OCI-LY1 (cell line): ENCODE data around the gene GHRL.
"Not testable (repeated sequence)": the region's sequence is repeated elsewhere in the genome, so short reads cannot be mapped to it uniquely, and the experiment has no call there.

ENCODE experiments used
- H2AFZ ChIP-seq: fragments of 200-600 bp; sonication (generic), shearing (Covaris generic); 2 replicates; pipeline ENCODE4 v1.6.0; 2014; ENCODE audit warnings: antibody characterized with exemption, mild to moderate bottlenecking, low read length
- H3F3A ChIP-seq: fragments of 200-600 bp; sonication (generic), shearing (Covaris generic); 2 replicates; pipeline ENCODE4 v1.6.0; 2014; ENCODE audit warnings: mild to moderate bottlenecking, antibody characterized with exemption, low read length, moderate library complexity; ENCODE audit not compliant: insufficient read depth
- H3K27ac ChIP-seq: fragments of 200-600 bp; sonication (generic); 2 replicates; pipeline ENCODE4 v1.5.1; 2014; ENCODE audit warnings: low read length, mixed run types, mild to moderate bottlenecking, low read depth; ENCODE audit not compliant: poor library complexity, severe bottlenecking
- H3K27me3 ChIP-seq: fragments of 200-600 bp; sonication (generic); 2 replicates; pipeline ENCODE4 v1.6.0; 2014; ENCODE audit warnings: antibody characterized with exemption, mild to moderate bottlenecking, low read length, moderate library complexity; ENCODE audit not compliant: insufficient read depth
- H3K36me3 ChIP-seq: fragments of 200-600 bp; sonication (generic); 2 replicates; pipeline ENCODE4 v1.6.1; 2014; ENCODE audit warnings: mild to moderate bottlenecking, antibody characterized with exemption, low read length, moderate library complexity, mixed read lengths; ENCODE audit not compliant: insufficient read depth
- H3K4me1 ChIP-seq: fragments of 200-600 bp; sonication (generic); 2 replicates; pipeline ENCODE4 v1.5.1; 2014; ENCODE audit warnings: mild to moderate bottlenecking, low read length, moderate library complexity; ENCODE audit not compliant: insufficient read depth, severe bottlenecking
- H3K4me2 ChIP-seq: fragments of 200-600 bp; sonication (generic), shearing (Covaris generic); 2 replicates; pipeline ENCODE4 v1.6.1; 2014; ENCODE audit warnings: low read length
- H3K4me3 ChIP-seq: fragments of 200-600 bp; sonication (generic); 2 replicates; pipeline ENCODE4 v1.5.1; 2014; ENCODE audit warnings: low read length, low read depth, mild to moderate bottlenecking, mixed read lengths; ENCODE audit not compliant: poor library complexity, severe bottlenecking
- H3K79me2 ChIP-seq: fragments of 200-600 bp; shearing (Covaris generic); 2 replicates; pipeline ENCODE4 v1.6.1; 2016; ENCODE audit warnings: mixed run types, low read length, mixed read lengths; ENCODE audit not compliant: insufficient read depth
- H3K9ac ChIP-seq: fragments of 200-600 bp; sonication (generic), shearing (Covaris generic); 2 replicates; pipeline ENCODE4 v1.6.1; 2014; ENCODE audit warnings: mild to moderate bottlenecking, low read length, mixed read lengths
- H3K9me2 ChIP-seq: fragments of 200-600 bp; sonication (generic), shearing (Covaris generic); 2 replicates; pipeline ENCODE4 v1.6.1; 2014; ENCODE audit warnings: low read depth, mild to moderate bottlenecking, low read length, mixed read lengths
- H3K9me3 ChIP-seq: fragments of 200-600 bp; shearing (Covaris generic); 2 replicates; pipeline ENCODE4 v1.6.1; 2014; ENCODE audit warnings: low read length, mixed read lengths
- H4K20me1 ChIP-seq: fragments of 200-600 bp; sonication (generic), shearing (Covaris generic); 2 replicates; pipeline ENCODE4 v1.6.0; 2016; ENCODE audit warnings: mild to moderate bottlenecking, low read length; ENCODE audit not compliant: insufficient read depth
- CTCF ChIP-seq: fragments of 200-600 bp; sonication (generic), shearing (Covaris generic); IDR thresholded peaks from 2 replicates; pipeline ENCODE4 v1.5.1; 2017; ENCODE audit warnings: mild to moderate bottlenecking, antibody characterized with exemption, low read length, moderate library complexity, mixed read lengths
- EZH2 ChIP-seq: fragments of 200-600 bp; sonication (generic), shearing (Covaris generic); IDR thresholded peaks from 2 replicates; pipeline ENCODE4 v1.8.0; 2017; ENCODE audit warnings: borderline replicate concordance, mixed run types, mild to moderate bottlenecking, antibody characterized with exemption, low read length, moderate library complexity, mixed read lengths

Gene GHRL

GRCh38 chr3:10268116-10268515, 24.6 kb downstream of the GHRL start:
- H3K9me3 ChIP-seq, result no peaks in the 10 kb centered on the region
- H3K9me2 ChIP-seq, result no peaks in the 10 kb centered on the region
- peaks cover 81% of the 10 kb centered on the region for H3K79me2 ChIP-seq
- no peaks in the 10 kb centered on the region for H3K27me3 ChIP-seq
- TF ChIP-seq CTCF (no peak), EZH2 (no peak)
- H3K36me3 ChIP-seq, result peaks cover 94% of the 10 kb centered on the region
- no peak overlapping the region for H3K27ac ChIP-seq
- no peak overlapping the region for H2AFZ ChIP-seq
- peaks cover 13% of the 10 kb centered on the region for H3K4me1 ChIP-seq
- no peak overlapping the region for H3K4me3 ChIP-seq
- H3F3A ChIP-seq, result no peaks in the 10 kb centered on the region
- H4K20me1 ChIP-seq, result no peaks in the 10 kb centered on the region
- H3K4me2 ChIP-seq, result no peak overlapping the region
- H3K9ac ChIP-seq, result no peak overlapping the region

GRCh38 chr3:10266936-10267335, 25.8 kb downstream of the GHRL start:
- not testable (repeated sequence) for H3K4me2 ChIP-seq, H3K27ac ChIP-seq, H3K9me2 ChIP-seq, H2AFZ ChIP-seq, H3K27me3 ChIP-seq, H4K20me1 ChIP-seq, H3K4me3 ChIP-seq, H3K9me3 ChIP-seq, H3F3A ChIP-seq, H3K9ac ChIP-seq
- H3K36me3 ChIP-seq, result peaks cover 93% of the 10 kb centered on the region
- peaks cover 14% of the 10 kb centered on the region for H3K4me1 ChIP-seq
- peaks cover 81% of the 10 kb centered on the region for H3K79me2 ChIP-seq

- no peaks in the 10 kb centered on the region for H3K9me3 ChIP-seq
- no peak overlapping the region for H3K27ac ChIP-seq
- H3K36me3 ChIP-seq, result peaks cover 93% of the 10 kb centered on the region
- peaks cover 14% of the 10 kb centered on the region for H3K4me1 ChIP-seq
- H3K9ac ChIP-seq, result no peak overlapping the region
- no peak for TF ChIP-seq EZH2
- no peaks in the 10 kb centered on the region for H3K27me3 ChIP-seq
- H3K4me3 ChIP-seq, result no peak overlapping the region
- H3K9me2 ChIP-seq, result no peaks in the 10 kb centered on the region
- no peak overlapping the region for H2AFZ ChIP-seq
- H3K4me2 ChIP-seq, result no peak overlapping the region
- no peaks in the 10 kb centered on the region for H3F3A ChIP-seq
- peaks cover 71% of the 10 kb centered on the region for H3K79me2 ChIP-seq
- H4K20me1 ChIP-seq, result no peaks in the 10 kb centered on the region
Observed at GRCh38 chr3:10265833-10266232, 26.9 kb downstream of the GHRL start.

- Histone ChIP-seq H3K27me3 (no peaks in the 10 kb centered on the region), H3K4me3 (peak overlapping the region; percentile 13), H3K79me2 (peaks cover 58% of the 10 kb centered on the region), H3K4me1 (peaks cover 14% of the 10 kb centered on the region), H3K4me2 (peak overlapping the region; percentile 40; the same call in 1 of the 2 replicates), H2AFZ (no peak overlapping the region), H3K9me3 (no peaks in the 10 kb centered on the region), H3F3A (no peaks in the 10 kb centered on the region), H3K27ac (peak overlapping the region; percentile 61), H3K9ac (peak overlapping the region; percentile 32; the same call in 1 of the 2 replicates), H3K36me3 (peaks cover 93% of the 10 kb centered on the region), H3K9me2 (no peaks in the 10 kb centered on the region), H4K20me1 (no peaks in the 10 kb centered on the region)
- TF ChIP-seq EZH2, result no peak
- peak; percentile 58 for TF ChIP-seq CTCF
Observed at GRCh38 chr3:10263646-10264363, 28.9 kb downstream of the GHRL start.
